HG02588 (cell line): Measurements from ENCODE around the gene SH3RF1.
A peak's percentile ranks its signal among the peaks of the same experiment; 100 is the strongest.

Experiments
- ATAC-seq: cut with Tn5 transposase; IDR thresholded peaks from one replicate; pipeline ENCODE4 v1.9.1; 2021; ENCODE audit warnings: mild to moderate bottlenecking, moderate library complexity; ENCODE audit not compliant: unreplicated experiment

Gene SH3RF1

GRCh38 chr4:169110633-169111032 is 160.1 kb downstream of the SH3RF1 start:
- ATAC-seq, result no peak

DNA sequence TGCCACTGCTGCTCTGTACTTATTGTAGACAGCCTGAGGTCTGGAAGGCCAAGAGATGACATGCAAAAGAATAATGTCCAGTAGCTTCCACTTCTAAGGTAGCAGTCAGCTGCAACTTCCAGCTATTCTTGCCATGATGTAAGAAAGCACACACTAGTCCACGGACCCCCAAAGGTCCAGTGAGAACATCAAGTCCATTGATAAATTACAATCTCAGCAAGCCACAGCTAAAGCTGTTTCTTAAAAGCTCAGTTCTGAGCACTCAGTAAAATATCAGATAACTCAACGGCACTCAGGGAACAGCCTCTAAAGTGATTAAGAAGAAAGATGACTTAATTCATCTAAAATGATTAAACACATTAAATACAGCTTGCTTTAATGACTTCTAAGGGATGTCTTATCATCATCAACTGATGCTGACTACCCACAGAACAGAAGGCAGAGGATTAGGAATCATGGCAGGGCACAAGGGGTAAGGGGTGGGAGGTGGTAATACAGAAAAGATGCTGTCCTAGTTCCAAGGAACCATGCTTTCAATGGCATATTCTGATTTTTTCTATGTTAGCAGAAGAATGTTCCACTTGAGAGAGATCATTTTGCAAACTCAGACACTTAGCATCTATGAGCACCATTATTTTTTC is 161.6 kb downstream of the SH3RF1 start:
- ATAC-seq, result no peak

DNA sequence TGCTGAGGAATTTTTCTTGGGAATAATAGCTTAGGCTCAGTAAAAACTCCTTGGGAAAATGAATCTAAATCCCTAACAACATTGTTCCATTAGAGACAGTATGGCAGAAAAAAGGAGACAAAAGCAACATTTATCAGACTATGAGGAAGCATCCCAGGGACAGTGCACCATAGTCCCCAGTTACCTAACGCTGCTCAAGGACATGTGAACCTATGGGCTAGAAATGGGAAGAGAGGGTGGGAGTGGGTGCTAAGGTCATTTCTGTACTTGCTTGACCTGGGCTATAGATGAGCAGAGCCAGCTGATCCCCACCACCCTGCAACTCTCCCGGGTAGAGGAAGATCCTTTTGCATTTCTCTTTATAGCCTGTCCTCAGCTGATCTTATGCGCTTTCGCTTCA is 162.5 kb downstream of the SH3RF1 start:
- ATAC-seq, result no peak

GRCh38 chr4:169107528-169107927 is 163.2 kb downstream of the SH3RF1 start:
- no peak for ATAC-seq

DNA sequence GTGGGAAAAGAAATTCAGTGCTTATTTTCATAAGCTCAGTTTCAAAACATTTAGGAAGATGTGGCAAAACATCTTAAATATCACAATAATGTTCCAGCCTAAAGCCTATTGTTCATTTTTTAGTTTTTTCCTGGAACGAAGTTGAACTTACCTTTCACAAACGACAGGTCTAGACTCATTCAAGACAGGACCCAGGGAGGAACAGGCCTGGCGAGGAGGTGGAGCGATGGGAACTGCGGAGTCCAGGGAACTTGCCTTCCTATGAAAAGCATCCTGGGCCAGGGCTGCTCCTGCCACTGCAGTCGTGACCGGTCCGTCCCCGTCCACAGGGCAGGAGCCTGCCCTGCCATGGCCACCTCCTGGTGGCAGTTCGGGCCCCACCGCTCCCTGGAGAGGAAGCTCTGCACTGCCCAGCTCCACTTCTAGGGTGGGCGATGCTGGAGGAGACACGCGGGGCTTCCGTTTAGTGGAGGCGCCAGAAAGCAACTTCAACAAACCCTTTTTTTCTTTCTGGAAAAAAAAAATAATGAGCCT is 164.0 kb downstream of the SH3RF1 start:
- no peak for ATAC-seq

GRCh38 chr4:169105620-169106019 is 165.1 kb downstream of the SH3RF1 start:
- no peak for ATAC-seq

- ATAC-seq, result no peak
Observed at GRCh38 chr4:169103966-169104412, 166.8 kb downstream of the SH3RF1 start.

- ATAC-seq, result no peak
Observed at GRCh38 chr4:169102026-169102425, 168.7 kb downstream of the SH3RF1 start.

DNA sequence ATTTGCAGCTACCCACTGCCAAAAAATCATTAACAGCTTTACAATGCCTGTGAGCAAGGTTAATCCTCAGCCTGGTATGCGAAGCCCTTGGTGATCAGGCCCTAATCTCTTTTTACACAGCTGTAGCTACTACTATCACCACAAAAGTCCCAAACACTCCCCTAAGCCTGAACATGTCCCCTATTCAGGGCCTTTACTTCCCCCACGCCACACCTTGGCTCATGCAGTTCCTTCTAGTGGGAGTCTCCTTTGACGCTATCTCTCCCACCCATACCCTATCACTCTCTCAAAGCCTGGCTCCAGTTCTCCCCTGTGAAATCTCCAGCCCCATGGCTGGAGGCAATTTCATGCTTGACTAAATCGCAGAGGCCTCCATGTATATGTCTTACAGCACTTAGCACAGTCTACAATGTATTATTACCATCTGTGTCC is 170.1 kb downstream of the SH3RF1 start:
- no peak for ATAC-seq

DNA sequence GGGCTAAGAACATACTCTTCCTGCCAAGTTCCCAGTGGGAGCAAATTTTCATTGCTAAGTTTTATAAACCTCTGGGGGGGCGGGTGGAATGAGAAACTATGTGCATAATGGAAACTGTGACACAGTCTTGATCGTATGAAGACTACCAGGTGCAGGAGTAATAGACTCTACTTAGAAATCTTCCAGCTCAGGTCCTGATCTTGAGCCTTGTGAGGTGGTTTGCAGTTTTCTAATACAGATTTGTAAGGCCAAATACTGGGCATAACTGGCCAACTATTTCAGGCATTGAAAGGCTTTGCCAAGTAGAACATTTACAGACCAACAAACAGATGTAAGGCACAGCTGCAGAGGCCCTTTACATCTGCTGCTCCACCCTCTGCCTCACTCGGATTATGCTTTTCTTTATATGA is 171.0 kb downstream of the SH3RF1 start:
- peak; percentile 42 for ATAC-seq

DNA sequence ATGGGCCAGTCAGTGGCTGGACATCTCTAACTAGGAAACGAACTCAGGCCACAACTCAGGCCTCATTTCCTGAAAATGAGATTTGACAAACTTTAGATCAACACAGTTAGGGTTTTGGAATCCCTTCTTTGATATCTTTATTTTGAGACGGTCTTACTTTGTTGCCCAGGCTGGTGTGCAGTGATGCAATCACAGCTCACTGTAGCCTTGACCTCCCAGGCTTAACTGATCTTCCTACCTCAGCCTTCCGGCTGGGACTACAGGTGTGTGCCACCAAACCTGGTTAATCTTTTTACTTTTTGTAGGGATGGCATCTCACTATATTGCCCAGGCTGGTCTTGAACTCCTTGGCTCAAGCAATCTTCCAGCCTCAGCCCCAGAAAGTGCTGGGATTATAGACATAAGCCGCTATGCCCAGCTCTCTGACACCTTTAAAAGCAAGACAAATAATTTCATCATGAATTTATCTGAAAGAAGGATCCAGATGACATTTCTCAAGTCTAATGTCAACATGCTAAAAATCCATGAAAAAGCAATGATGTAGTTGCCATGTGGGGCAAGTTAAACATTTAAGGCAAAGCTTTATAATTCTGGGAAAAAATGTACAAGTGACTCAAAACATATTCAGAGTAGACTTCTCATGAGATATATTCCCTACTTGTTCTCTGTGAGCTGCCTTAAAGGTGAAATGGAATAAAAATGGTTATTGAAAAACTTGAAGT is 171.6 kb downstream of the SH3RF1 start:
- peak; percentile 1 for ATAC-seq

DNA sequence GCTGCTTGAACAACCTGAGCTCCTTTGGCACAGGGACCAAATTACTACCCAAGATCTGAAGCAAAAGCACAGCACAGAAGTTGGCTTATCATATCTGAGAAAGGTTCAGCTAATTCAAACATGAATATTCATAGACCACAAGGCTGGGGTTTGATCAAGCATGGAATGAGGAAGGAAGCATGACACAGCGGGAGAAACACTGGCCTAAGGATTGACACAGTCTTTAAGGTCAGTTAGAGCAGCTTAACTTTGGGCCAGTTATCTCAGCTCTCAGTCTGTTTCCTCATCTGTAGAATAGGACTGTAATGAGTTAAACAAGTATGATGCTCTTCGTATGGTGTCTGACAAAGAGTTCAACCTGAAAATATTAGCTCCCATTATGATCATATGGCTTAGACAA is 172.2 kb downstream of the SH3RF1 start:
- peak; percentile 46 for ATAC-seq

DNA sequence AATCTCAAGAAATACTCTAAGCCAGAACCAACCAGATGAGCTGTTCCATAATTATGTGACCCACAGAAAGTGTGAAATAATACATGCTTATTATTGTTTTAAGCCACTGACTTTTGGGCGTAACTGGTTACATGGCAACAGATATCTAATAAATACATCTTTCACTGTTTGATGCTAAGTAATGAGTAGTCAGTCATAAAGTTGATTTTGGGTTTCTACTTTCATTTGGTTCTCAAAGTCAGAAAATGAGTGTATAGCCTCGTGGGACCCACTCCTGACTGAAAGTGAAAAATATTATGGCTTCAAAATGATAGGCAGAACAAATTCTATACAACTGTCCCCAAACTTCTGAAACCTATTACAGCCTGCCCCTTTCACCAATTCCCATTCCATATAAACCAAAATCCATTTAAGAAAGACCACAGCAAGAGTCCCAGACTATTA is 172.7 kb downstream of the SH3RF1 start:
- ATAC-seq, result peak; percentile 43

DNA sequence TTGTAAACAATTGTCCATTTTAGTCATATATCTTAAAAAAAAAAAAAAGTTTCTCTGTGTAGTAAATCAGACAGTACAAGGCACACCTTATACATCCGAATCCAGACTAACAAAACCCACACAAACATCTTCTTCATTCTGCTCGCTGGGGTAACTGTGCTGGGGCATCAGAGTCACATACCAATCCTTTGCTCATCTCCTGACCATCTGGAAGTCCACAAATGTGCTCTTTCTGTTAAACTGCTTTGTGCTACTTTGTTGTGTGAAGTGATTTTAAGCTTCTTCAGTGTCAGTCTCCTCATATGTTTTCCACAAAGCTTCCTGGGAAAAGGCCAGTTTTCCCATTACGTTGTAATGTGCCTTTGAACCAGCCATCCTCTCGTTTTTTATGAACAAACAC is 174.5 kb downstream of the SH3RF1 start:
- ATAC-seq, result no peak

DNA sequence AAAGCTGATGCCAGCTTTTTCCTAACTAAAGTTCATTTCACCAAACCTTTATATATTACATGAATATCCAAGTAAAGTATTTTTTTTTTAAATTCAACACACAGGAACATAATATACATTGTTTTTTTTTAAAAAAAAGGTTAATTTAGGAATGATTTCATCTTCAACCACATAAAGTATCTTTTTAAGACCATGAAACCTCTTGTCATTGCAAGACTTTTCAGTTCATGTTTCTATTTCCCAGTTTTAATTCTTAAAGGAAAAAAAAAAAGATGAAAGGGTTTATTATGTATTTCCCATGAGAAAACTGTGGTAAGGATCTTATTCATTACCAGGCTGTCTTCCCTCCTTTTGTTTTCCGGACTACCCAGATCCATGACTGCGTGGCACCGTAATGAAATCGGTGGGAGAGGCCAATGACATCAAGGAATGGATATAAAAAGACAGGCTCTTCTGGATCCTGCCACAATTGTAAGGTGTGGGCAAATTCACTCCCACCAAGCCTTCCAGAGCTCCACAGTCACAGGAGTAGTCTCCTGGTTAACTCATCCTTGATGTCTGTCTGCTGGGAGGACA is 176.0 kb downstream of the SH3RF1 start:
- ATAC-seq, result no peak

DNA sequence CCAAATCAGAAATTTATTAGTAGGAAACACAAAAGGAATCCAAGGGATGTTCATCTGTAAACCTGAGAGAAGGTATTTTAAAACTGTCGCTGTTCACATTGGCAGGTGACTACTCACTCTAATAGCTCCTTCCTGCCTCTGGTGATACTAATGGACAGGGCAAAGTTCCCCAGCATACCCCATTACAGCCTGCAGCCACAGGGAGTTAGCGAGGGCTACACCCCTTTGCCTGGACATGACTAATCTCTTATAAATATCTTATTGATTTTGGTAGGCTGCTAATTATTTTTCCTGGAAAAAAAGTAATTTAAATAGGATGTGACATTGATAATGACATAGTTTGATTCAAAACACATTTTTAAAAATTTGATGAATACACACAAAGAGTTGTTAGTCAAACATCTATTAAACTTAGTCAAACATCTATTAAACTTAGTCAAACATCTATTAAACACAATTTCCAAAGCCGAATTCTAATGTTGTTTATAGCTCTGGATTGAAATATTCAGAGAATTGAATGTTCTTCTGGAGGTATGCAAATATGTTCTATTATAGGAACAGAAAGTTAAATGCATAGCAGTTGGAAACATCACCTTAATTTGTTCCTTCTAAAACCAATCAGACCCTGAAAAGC is 177.8 kb downstream of the SH3RF1 start:
- ATAC-seq, result no peak

DNA sequence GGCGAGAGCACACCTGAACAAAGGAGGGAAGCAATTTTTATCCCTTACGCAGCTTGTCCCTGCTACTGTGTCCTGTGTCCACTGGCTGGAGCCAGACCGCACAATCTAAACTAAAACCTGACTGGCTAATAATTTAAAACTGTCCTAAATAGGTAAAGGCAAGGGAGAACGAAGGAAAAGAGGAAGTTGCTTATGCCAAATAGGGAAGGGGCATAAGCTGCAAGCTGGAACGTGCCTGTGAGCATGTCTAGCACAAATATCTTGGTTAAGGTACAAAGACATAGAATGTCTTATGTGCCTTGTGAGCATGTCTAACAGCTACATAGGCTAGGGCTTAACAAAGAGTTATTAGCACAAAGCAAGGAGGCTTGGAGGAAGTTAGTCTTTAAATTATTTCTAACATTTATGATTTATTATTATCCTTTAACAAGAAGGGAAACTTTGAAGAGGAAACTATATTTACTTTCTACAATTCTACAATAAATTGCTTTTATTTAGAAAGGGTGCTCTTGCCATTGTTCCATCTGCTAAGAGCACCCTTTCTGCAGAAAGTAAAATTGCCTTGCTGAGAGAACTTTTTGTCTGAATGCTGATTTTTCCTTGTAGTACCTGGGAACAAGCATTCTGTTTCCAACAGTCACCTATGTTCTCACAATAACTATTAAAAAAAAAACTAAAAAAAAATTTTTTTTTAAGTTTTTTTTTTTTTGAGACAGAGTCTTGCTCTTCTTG is 180.1 kb downstream of the SH3RF1 start:
- no peak for ATAC-seq

GRCh38 chr4:169089004-169089403 is 181.8 kb downstream of the SH3RF1 start:
- ATAC-seq, result no peak

- no peak for ATAC-seq
Observed at GRCh38 chr4:169084954-169085353, 185.8 kb downstream of the SH3RF1 start.

DNA sequence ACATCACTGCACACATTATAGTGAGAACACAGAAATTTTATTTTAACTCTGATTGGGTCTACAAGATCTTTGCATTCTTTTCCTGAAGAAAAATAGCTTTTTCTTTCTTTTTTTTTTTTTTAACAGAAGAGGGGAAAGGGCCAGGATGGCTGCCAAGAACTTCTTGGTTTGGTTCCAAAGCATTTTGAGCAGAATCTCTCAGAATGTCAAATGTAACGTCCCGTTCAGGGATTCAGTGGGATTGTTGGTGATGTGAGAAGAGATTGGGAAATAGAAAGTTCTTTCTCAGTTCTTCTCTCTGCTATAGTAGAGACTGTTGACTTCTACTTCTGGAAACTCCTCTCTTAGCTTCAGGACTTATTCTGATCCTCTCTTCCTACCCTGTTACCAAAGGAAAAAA is 189.8 kb downstream of the SH3RF1 start:
- ATAC-seq, result no peak
